Stimulated activated CD8-positive, alpha-beta memory T cell treated with anti-CD3 and anti-CD28 coated beads, Interleukin-12 subunit alpha, Interleukin-12 subunit beta, amount 100 ng/mL, for 4 hours (primary cell): ENCODE results near the gene KIF4A.
"Not testable (repeated sequence)": the region's sequence is repeated elsewhere in the genome, so short reads cannot be mapped to it uniquely, and the experiment has no call there.

Source experiments
- DNase-seq: peaks from one replicate; pipeline ENCODE4 v3.0.0-alpha.2; 2020; ENCODE audit warnings: low read depth

The KIF4A gene

GRCh38 chrX:70289793-70290770, at the start of gene KIF4A, which contains the start of gene PDZD11:
Gene KIF4A, plus strand, starts transcription at chrX:70290104. Its CDS starts 355 bp downstream, at chrX:70290459.
Gene PDZD11, minus strand, starts transcription at chrX:70289927. Its CDS starts 586 bp downstream, at chrX:70289341.
- DNase-seq: peak; percentile 56

GRCh38 chrX:70240751-70241150, 49.2 kb upstream of the KIF4A start:
- no peak for DNase-seq

- no peak for DNase-seq
Observed at GRCh38 chrX:70241501-70241900, 48.4 kb upstream of the KIF4A start.

GRCh38 chrX:70243601-70244000, 46.3 kb upstream of the KIF4A start:
- DNase-seq: not testable (repeated sequence)

GRCh38 chrX:70244881-70245280, 45.0 kb upstream of the KIF4A start:
- DNase-seq: no peak

GRCh38 chrX:70247252-70247651, 42.7 kb upstream of the KIF4A start:
- DNase-seq: no peak

- DNase-seq: no peak
Observed at GRCh38 chrX:70252491-70252890, 37.4 kb upstream of the KIF4A start.

- DNase-seq: no peak
Observed at GRCh38 chrX:70253377-70254062, 36.4 kb upstream of the KIF4A start.

GRCh38 chrX:70254063-70254400, 35.9 kb upstream of the KIF4A start:
- DNase-seq: no peak

- DNase-seq: no peak
Observed at GRCh38 chrX:70254909-70255308, 35.0 kb upstream of the KIF4A start.

GRCh38 chrX:70255452-70255851, 34.5 kb upstream of the KIF4A start:
- no peak for DNase-seq

- DNase-seq: no peak
Observed at GRCh38 chrX:70257423-70258288, 32.2 kb upstream of the KIF4A start.

GRCh38 chrX:70260104-70260503, 29.8 kb upstream of the KIF4A start, which contains the start of gene P2RY4:
Gene P2RY4, minus strand, starts transcription at chrX:70260204. Its CDS starts 580 bp downstream, at chrX:70259624.
- DNase-seq: no peak

- no peak for DNase-seq
Observed at GRCh38 chrX:70262952-70263567, 26.8 kb upstream of the KIF4A start.

- no peak for DNase-seq
Observed at GRCh38 chrX:70264784-70265183, 25.1 kb upstream of the KIF4A start.

- DNase-seq: no peak
Observed at GRCh38 chrX:70268034-70268433, 21.9 kb upstream of the KIF4A start, which contains the start of gene ARR3. Gene ARR3, plus strand, starts transcription at chrX:70268334. Its CDS starts 1,052 bp downstream, at chrX:70269386.

- not testable (repeated sequence) for DNase-seq
Observed at GRCh38 chrX:70274029-70274428, 15.9 kb upstream of the KIF4A start.

GRCh38 chrX:70279081-70279480, 10.8 kb upstream of the KIF4A start:
- DNase-seq: no peak

- no peak for DNase-seq
Observed at GRCh38 chrX:70280573-70280972, 9.3 kb upstream of the KIF4A start.

GRCh38 chrX:70281951-70282350, 8.0 kb upstream of the KIF4A start, which contains the start of gene RAB41:
Gene RAB41, plus strand, starts transcription at chrX:70282172. Its CDS starts 46 bp downstream, at chrX:70282218.
- DNase-seq: no peak

GRCh38 chrX:70289168-70289792, 624 bp upstream of the KIF4A start:
- no peak for DNase-seq
